DMS153 (cell line): ENCODE data around the gene HSPA12A.
"Not testable (repeated sequence)": the region's sequence is repeated elsewhere in the genome, so short reads cannot be mapped to it uniquely, and the experiment has no call there.

Experiments
- DNase-seq: peaks from one replicate; lab custom pipeline; 2025; lab: John Stamatoyannopoulos, UW

The HSPA12A gene

GRCh38 chr10:116715839-116716377 lies 26.5 kb downstream of the HSPA12A start:
- DNase-seq, result no peak

- no peak for DNase-seq
Measured at GRCh38 chr10:116715341-116715740, 27.0 kb downstream of the HSPA12A start.

GRCh38 chr10:116713846-116714245 lies 28.5 kb downstream of the HSPA12A start:
- DNase-seq, result no peak

GRCh38 chr10:116712989-116713543 lies 29.3 kb downstream of the HSPA12A start:
- DNase-seq, result no peak

- DNase-seq, result no peak
Measured at GRCh38 chr10:116712519-116712918, 29.8 kb downstream of the HSPA12A start.

GRCh38 chr10:116711803-116712202 lies 30.6 kb downstream of the HSPA12A start:
- not testable (repeated sequence) for DNase-seq

GRCh38 chr10:116710076-116710475 lies 32.3 kb downstream of the HSPA12A start:
- no peak for DNase-seq

GRCh38 chr10:116708877-116709276 lies 33.5 kb downstream of the HSPA12A start:
- DNase-seq, result no peak

GRCh38 chr10:116708391-116708821 lies 34.0 kb downstream of the HSPA12A start:
- no peak for DNase-seq

GRCh38 chr10:116707981-116708380 lies 34.4 kb downstream of the HSPA12A start:
- DNase-seq, result no peak

- DNase-seq, result no peak
Measured at GRCh38 chr10:116706281-116706680, 36.1 kb downstream of the HSPA12A start.

GRCh38 chr10:116705498-116705897 lies 36.9 kb downstream of the HSPA12A start:
- DNase-seq, result no peak

- DNase-seq, result no peak
Measured at GRCh38 chr10:116704926-116705325, 37.4 kb downstream of the HSPA12A start.

- DNase-seq, result no peak
Measured at GRCh38 chr10:116702165-116702564, 40.2 kb downstream of the HSPA12A start.

- no peak for DNase-seq
Measured at GRCh38 chr10:116699471-116700150, 42.8 kb downstream of the HSPA12A start.

- no peak for DNase-seq
Measured at GRCh38 chr10:116699049-116699448, 43.3 kb downstream of the HSPA12A start.

GRCh38 chr10:116698364-116698763 lies 44.0 kb downstream of the HSPA12A start:
- no peak for DNase-seq

- DNase-seq, result no peak
Measured at GRCh38 chr10:116697816-116698215, 44.5 kb downstream of the HSPA12A start.

GRCh38 chr10:116696919-116697318 lies 45.4 kb downstream of the HSPA12A start:
- DNase-seq, result no peak

- DNase-seq, result no peak
Measured at GRCh38 chr10:116694927-116695268, 47.5 kb downstream of the HSPA12A start.

- no peak for DNase-seq
Measured at GRCh38 chr10:116694243-116694926, 48.0 kb downstream of the HSPA12A start.

- DNase-seq, result no peak
Measured at GRCh38 chr10:116692225-116692624, 50.1 kb downstream of the HSPA12A start.

- DNase-seq, result no peak
Measured at GRCh38 chr10:116691635-116692034, 50.7 kb downstream of the HSPA12A start.
